Esophagus muscularis mucosa (tissue), 4 donors: ENCODE results near the gene ATP10B. TPM values are rescaled to one million over a fixed set of nuclear protein-coding genes. Genes with fewer than 3 reads are reported as not detected.

ENCODE experiments used
- DNase-seq: peaks from one replicate; pipeline ENCODE4 v3.0.0-alpha.2; 2017; ENCODE audit errors: extremely low spot score
- H3K27ac ChIP-seq, 4 donors: fragments of 200-600 bp; sonication (generic); replicated peaks in 1 of 4; 1 replicate in 3 of 4; 2 replicates in 1 of 4; pipeline ENCODE4 v1.5.1; 2016 to 2019; ENCODE audit warnings: mild to moderate bottlenecking in 1 of 4
- H3K27me3 ChIP-seq, 4 donors: fragments of 200-600 bp; sonication (generic); one replicate each; pipeline versions ENCODE4 v1.5.1 to v1.6.0; 2016 to 2019
- H3K36me3 ChIP-seq, 4 donors: fragments of 200-600 bp; sonication (generic); one replicate each; pipeline ENCODE4 v1.5.1; 2016 to 2019
- H3K4me1 ChIP-seq, 4 donors: fragments of 200-600 bp; sonication (generic); one replicate each; pipeline ENCODE4 v1.5.1; 2016 to 2019
- H3K4me3 ChIP-seq, 4 donors: fragments of 200-600 bp; sonication (generic); 1 replicate in 2 of 4; 2 replicates in 2 of 4; pipeline ENCODE4 v1.5.1; 2016 to 2019; ENCODE audit warnings: mild to moderate bottlenecking in 4 of 4, moderate library complexity in 1 of 4
- H3K9me3 ChIP-seq, 4 donors: fragments of 200-600 bp; sonication (generic); 1 replicate in 3 of 4; 2 replicates in 1 of 4; pipeline ENCODE4 v1.5.1; 2016 to 2019
- EP300 ChIP-seq: sonication (generic); formaldehyde crosslinking; IDR thresholded peaks from one replicate; pipeline ENCODE4 v1.6.1; 2017; ENCODE audit warnings: antibody characterized with exemption
- POLR2A ChIP-seq: fragments of 450-650 bp; IDR thresholded peaks from one replicate; pipeline ENCODE4 v1.6.1; 2017; ENCODE audit warnings: antibody characterized with exemption, moderate library complexity, mild to moderate bottlenecking, low read depth
- POLR2AphosphoS5 ChIP-seq, 2 donors: sonication (generic); formaldehyde crosslinking; IDR thresholded peaks; one replicate each; pipeline ENCODE4 v1.6.1; 2017; ENCODE audit warnings: antibody characterized with exemption in 2 of 2
- WGBS: methylation state at CpG from one replicate; pipeline ENCODE4 v1.1.5; 2018; 5-methylcytosine and 5-hydroxymethylcytosine counted together
- intact Hi-C: fragments of 100-400 bp; cut with DNase I; formaldehyde crosslinking; loops from one replicate; pipeline ENCODE4 v1.15.1; 2023
- total RNA-seq, 4 donors: library from RNA; depleted of rRNA; stranded (reverse); fragments of >200 nt; gene quantifications; one replicate each; pipeline versions ENCODE4 v1.1.0 to v1.2.1, GENCODE V29; 2016
- TF ChIP-seq, protein P1 (sequence below), 3 experiments: fragments of 200-600 bp in 2 of 3; fragments of 450-650 bp in 1 of 3; sonication (generic) in 2 of 3; IDR thresholded peaks; one replicate each; pipeline ENCODE4 v1.5.1; 2017 to 2019; ENCODE audit warnings: antibody characterized with exemption in 3 of 3, mild to moderate bottlenecking in 2 of 3, moderate library complexity in 1 of 3

The ATP10B gene
- total RNA-seq, 4 donors from 2014 or later = 0.42 to 1.1 (median 0.79) TPM

- no peak for DNase-seq
- intact Hi-C loops = no loop called here
- Histone ChIP-seq H3K27ac (no peak overlapping the region), H3K27me3 (no peaks in the 10 kb centered on the region), H3K36me3 (no peaks in the 10 kb centered on the region), H3K4me3 (no peak overlapping the region), H3K4me1 (no peaks in the 10 kb centered on the region), H3K9me3 (no peaks in the 10 kb centered on the region)
- no peak for TF ChIP-seq POLR2A
- TF ChIP-seq, protein P1, sequence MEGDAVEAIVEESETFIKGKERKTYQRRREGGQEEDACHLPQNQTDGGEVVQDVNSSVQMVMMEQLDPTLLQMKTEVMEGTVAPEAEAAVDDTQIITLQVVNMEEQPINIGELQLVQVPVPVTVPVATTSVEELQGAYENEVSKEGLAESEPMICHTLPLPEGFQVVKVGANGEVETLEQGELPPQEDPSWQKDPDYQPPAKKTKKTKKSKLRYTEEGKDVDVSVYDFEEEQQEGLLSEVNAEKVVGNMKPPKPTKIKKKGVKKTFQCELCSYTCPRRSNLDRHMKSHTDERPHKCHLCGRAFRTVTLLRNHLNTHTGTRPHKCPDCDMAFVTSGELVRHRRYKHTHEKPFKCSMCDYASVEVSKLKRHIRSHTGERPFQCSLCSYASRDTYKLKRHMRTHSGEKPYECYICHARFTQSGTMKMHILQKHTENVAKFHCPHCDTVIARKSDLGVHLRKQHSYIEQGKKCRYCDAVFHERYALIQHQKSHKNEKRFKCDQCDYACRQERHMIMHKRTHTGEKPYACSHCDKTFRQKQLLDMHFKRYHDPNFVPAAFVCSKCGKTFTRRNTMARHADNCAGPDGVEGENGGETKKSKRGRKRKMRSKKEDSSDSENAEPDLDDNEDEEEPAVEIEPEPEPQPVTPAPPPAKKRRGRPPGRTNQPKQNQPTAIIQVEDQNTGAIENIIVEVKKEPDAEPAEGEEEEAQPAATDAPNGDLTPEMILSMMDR (IDR thresholded peaks at IDR 0.05) = no peak
- TF ChIP-seq EP300 = no peak
- TF ChIP-seq POLR2AphosphoS5 (IDR thresholded peaks at IDR 0.05) = no peak
- WGBS = 80% methylated on average over 7 of the region's 7 CpGs
Measured at GRCh38 chr5:160626322-160626721, 225.7 kb downstream of the ATP10B start.

GRCh38 chr5:160621526-160621925 is 230.5 kb downstream of the ATP10B start:
- TF ChIP-seq POLR2AphosphoS5 (IDR thresholded peaks at IDR 0.05) (no peak), EP300 (no peak), POLR2A (no peak)
- TF ChIP-seq, protein P1 (IDR thresholded peaks at IDR 0.05) = no peak
- Histone ChIP-seq H3K4me3 (no peak overlapping the region), H3K27ac (no peak overlapping the region), H3K36me3 (no peaks in the 10 kb centered on the region), H3K27me3 (no peaks in the 10 kb centered on the region), H3K4me1 (no peaks in the 10 kb centered on the region), H3K9me3 (no peaks in the 10 kb centered on the region)
- intact Hi-C loops = no loop called here
- no peak for DNase-seq
- WGBS = 86% methylated on average over 1 of the region's 1 CpG

- Histone ChIP-seq H3K27me3 (no peaks in the 10 kb centered on the region), H3K9me3 (no peaks in the 10 kb centered on the region), H3K4me1 (no peaks in the 10 kb centered on the region), H3K36me3 (no peaks in the 10 kb centered on the region), H3K4me3 (no peak overlapping the region), H3K27ac (no peak overlapping the region)
- WGBS = 87% methylated on average over 8 of the region's 9 CpGs
- TF ChIP-seq EP300 (no peak), POLR2AphosphoS5 (IDR thresholded peaks at IDR 0.05) (no peak), POLR2A (no peak)
- TF ChIP-seq, protein P1 (IDR thresholded peaks at IDR 0.05) = no peak
- DNase-seq = no peak
- intact Hi-C loops = no loop called here
Measured at GRCh38 chr5:160620401-160620800, 231.6 kb downstream of the ATP10B start.

DNA sequence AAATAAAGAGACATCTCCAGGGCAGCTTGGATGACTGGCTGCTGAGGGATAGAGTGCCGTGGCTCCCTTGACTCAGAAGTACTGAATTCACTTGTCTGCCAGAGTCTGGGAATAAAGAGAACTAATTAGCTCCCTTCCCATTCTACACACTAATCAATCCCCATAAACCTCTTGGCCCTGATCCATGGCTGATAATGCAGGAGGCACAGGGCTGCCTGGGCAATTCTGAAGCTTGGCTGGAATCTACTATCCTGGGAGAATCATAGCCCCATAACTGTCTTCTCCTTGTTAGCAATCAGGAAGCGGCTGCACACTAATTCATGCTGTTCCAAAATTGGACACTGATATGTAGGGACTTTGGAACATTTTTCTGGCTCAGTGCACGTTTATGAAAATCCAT is 232.6 kb downstream of the ATP10B start:
- DNase-seq = no peak
- 59% methylated on average over 3 of the region's 3 CpGs for WGBS
- Histone ChIP-seq H3K27me3 (no peaks in the 10 kb centered on the region), H3K4me1 (no peaks in the 10 kb centered on the region), H3K27ac (no peak overlapping the region), H3K36me3 (no peaks in the 10 kb centered on the region), H3K9me3 (no peaks in the 10 kb centered on the region), H3K4me3 (no peak overlapping the region)
- TF ChIP-seq, protein P1 (IDR thresholded peaks at IDR 0.05) = no peak
- TF ChIP-seq POLR2AphosphoS5 (IDR thresholded peaks at IDR 0.05) = no peak
- TF ChIP-seq POLR2A = no peak
- TF ChIP-seq EP300 = no peak
- intact Hi-C loops = no loop called here

DNA sequence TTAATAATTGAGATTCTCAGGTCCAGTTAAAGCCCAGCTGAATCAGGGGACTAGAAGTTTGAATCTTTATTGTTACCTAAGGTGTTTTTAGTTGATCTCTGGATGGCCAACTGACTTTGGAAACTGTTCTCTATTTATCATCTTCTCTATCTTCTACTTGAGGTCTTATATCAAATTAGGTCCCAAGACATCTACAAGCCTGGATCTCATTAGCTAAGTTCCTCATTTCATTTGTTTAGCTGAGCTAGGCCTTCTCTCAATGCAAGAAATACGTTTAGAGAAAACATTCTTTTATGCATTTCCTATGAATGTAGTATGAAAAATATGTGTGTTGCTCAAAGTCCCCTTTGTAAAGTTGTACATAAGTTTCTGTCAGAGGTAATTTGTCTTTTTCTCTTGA is 233.7 kb downstream of the ATP10B start:
- no peak overlapping the region for H3K4me3 ChIP-seq
- 31% methylated on average over 1 of the region's 1 CpG for WGBS
- H3K4me1 ChIP-seq = no peaks in the 10 kb centered on the region
- H3K27me3 ChIP-seq = no peaks in the 10 kb centered on the region
- no peaks in the 10 kb centered on the region for H3K9me3 ChIP-seq
- no peaks in the 10 kb centered on the region for H3K36me3 ChIP-seq
- intact Hi-C loops = no loop called here
- DNase-seq = no peak
- TF ChIP-seq POLR2A (no peak), POLR2AphosphoS5 (IDR thresholded peaks at IDR 0.05) (no peak), EP300 (no peak)
- TF ChIP-seq, protein P1 (IDR thresholded peaks at IDR 0.05) = no peak
- no peak overlapping the region for H3K27ac ChIP-seq
